Suppressor macrophage treated with lipopolysaccharide for 1 hour (primary cell): ENCODE measurements around the gene CCDC171.

Experiments used
- DNase-seq, 3 donors: peaks; one replicate each; pipeline ENCODE4 v3.0.0-alpha.2; 2020 to 2022

The CCDC171 gene

GRCh38 chr9:16010221-16010620, 457.4 kb downstream of the CCDC171 start:
- DNase-seq = no peak

- DNase-seq = no peak
These were observed 459.8 kb downstream of the CCDC171 start for GRCh38 chr9:16012621-16013020.

DNA sequence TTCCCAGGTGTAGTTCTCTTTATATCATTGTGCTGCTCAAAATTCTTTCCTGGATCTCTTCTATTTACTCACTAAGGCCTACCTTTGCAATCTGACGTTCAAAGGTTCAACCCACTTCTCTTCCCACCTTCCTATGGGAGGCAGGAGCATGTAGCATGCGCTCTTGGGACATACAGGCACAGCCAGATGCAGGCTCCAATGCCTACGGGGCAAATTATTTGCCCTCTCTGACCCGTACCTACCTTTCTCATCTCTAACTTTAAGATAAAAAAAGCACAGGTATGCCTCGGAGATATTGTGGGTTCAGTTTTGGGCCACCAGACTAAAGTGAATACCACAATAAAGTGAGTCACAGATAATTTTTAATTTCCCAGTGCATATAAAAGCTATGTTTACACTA, 460.5 kb downstream of the CCDC171 start:
- DNase-seq = no peak

GRCh38 chr9:16013826-16014225, 461.0 kb downstream of the CCDC171 start:
- no peak for DNase-seq

DNA sequence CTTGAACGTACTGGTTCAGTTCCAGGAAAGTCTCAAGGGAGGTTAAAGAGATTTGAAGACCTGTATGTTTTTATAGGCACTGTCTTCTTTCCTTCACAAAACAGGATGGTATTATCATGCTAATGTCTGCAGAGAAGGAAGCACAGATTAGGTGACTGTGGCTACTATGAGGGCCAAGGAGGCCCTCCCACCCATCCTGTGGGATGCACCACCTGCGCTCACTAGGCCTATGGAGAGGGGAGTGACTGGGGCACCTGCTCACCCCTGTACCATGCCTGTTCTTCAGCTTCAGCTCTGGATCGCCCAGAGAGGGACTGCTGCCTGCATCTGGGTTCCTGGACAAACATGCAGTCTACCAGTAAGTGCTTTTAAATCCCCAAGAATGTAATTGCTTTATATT, 469.4 kb downstream of the CCDC171 start:
- DNase-seq = no peak

DNA sequence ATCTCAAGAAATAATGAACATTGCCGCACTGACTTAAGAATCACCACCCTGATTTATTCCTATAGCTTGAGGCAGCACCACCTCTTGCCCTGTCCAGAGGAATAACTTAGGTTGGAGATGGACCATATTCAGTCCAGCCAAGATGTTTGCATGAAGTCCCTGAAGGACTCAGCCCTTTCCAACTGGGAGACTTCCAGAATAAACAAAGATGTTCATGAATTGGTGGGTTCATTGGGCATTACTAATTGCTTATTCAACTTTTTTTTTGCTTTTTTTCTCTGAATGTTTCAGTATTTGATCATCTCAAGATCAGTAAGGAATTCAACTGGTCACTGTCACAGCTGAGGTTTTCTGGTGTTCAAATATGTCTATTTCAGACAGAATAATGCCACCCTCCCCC, 470.6 kb downstream of the CCDC171 start:
- no peak for DNase-seq
